ENCODE data around the gene MAPK8IP2.
"Not testable (repeated sequence)": the region's sequence is repeated elsewhere in the genome, so short reads cannot be mapped to it uniquely, and the experiment has no call there.

The MAPK8IP2 gene

DNA sequence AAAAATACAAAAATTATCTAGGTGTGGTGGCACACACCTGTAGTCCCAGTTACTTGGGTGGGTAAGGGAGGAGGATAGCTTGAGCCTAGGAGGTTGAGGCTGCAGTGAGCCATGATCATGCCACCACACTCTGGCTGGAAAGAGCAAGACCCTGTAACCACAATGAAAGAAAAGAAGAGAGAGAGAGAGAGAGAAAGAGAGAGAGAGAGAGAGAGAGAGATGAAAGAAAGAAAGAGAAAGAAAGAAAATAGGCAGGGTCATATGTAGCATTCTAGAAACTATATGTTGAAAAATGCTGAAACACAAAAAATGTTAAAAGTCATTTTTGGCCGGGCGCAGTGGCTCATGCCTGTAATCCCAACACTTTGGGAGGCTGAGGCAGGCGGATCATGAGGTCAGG lies 13.7 kb downstream of the MAPK8IP2 start:
- DNase-seq = not testable (repeated sequence)

DNA sequence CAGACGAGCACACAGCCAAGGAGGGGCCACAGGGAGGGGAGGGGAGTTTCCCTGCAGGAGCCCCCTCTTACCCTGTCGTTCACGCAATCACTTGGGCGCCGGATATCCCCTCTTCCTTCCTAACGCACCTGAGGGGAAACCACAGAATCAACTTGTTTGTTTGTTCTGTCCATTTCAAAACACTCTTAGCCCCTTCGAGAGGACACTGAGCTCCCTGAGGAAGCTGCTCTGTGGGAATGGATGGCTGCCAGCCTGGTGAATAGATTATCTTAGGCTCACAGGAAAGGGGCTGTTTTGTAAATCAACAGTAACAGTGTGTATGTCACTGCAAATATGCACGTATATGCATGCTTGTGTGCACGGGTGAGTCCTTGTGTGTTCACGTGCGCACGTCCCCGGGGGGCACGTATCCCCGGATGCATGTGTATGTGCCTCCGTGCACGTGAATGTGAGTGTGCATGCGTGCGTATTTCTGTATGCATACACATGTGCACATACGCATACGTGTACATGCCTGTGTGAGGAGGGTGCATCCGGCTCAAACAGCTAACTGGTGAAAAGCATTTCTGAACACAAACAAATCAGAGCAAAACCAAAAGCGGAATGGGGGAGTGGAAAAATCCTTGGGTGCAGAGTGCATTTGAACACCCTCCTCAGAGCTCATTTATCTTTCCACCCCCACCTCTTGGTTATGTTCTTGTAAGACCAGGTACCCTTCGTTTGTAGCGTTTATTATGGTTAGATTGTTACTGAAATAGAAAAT lies 20.2 kb downstream of the MAPK8IP2 start:
- no peak for DNase-seq

DNA sequence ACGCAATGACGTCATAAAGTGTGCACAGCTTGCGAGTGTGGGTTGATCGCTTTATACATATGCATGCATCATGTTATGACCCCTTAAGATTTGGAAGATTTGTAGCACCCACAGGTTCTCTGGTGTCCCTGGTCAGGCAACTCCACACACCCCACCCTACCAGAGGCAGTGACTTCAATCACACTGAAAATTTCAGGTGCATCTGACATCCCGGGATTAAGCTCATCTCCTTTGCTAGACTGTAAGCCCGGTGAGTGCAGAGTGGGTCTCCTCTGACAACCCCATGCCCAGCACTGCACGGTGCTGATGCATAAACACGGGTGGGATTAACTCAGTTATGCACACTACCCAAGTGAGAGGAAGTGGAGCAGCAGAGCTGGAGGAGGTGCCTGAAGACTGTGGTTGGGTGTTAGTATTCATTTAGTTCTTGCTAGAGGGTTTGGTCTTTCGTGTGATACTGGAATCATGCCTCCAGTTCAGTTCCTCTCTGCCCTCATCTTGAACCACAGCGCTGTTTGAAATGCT lies 20.8 kb downstream of the MAPK8IP2 start:
- peak; percentile 49 for DNase-seq

DNA sequence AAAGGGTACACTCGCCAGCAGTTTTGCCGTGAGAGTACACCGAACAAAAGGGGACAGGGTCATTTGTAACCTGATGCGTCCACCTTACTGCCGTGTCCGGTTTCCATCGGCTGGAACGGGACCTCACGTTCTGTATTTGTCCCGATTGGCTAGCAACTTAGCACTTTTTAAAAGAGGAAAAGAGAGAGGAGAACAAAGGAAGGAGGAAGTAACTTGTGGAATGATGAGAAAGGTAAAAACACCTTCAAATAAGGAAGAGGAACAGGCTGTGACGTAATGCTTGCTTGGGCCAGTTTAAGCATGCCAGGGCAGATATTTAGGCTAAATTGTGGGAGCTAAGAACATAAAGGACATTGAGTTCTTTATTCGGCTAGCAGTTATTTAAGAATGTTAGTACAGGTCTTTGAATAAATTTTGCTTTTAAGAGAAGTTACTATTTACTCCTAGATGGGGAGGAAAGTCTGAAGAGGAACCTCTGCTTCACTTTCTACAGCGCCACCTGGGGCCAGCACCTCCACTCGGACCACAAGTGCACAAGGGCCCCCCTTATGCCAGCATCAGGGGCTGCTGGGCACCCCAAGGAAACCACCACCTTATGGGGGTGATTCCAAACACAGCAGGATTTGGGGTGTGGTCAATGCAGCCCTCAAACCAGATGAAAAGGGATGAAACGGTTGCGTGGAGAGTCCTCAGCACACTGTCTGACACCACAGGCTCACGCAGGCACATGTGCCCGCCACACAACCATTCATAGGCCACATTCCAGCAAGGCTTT lies 21.5 kb downstream of the MAPK8IP2 start:
- peak; percentile 54 for DNase-seq

DNA sequence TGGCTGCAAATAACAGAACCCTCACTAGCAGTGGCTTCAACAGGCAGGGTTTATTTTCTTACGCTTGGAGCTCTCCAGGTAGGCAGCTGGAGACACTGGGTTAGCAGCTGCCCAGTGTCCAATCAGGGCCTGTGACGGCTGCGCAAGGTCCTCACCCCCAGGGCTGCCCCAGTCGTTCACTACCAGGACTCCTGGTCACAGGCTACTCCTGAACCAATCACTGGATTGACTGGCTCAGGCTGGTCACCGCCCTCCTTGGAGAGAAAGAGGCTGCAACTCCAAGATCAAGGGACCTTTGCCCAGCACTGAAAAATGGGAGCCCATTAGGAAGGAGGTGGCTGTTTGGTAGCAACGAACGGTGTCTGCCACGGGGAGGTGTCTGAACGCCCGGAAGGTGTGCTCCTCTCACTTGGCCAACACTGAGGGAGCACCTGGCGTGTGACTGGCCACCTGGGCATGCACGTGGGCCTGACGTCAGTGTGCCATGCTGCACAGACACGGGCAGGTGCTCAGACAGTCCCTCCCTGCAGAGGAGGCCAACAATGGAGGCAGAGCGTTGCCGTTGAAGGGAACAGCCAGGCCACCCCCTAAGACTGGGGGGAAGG lies 22.2 kb downstream of the MAPK8IP2 start:
- DNase-seq = peak; percentile 46

DNA sequence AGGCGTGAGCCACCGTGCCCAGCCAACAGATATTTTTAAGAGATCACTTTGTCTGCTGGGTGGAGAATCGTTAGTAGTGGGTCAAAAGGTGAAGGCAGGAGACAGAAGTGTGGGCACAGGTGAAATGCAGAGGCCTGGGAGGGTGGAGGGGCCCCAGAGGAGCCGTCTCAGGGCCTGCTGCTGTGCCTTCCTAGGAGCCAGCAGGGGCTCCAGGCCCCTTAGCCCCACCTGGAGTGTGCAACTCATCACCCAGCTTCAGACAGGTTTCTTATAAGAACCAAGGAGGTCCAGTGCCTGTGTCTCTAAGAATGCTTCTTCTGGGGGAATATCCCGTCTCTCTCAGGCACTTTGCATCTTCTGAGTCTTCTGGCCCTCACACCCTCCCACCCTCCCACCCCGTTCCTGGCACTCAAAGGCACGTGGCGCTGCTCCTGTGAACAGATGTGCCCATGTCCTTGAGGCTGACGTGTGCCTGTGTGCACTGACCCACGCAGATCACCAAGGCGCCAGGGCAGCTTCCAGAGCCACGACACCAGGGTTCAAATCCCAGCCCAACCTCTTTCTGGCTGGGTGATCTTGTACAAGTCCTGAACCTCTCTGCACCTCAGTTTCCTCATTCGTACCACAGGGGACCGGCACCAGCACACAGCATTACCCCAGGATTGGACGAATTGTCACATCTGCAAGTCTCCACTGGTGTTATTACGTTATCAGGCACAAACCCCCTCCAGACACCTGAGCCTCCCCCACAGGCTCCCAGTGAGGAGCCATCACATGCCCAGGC lies 23.9 kb downstream of the MAPK8IP2 start:
- peak; percentile 41 for DNase-seq

DNA sequence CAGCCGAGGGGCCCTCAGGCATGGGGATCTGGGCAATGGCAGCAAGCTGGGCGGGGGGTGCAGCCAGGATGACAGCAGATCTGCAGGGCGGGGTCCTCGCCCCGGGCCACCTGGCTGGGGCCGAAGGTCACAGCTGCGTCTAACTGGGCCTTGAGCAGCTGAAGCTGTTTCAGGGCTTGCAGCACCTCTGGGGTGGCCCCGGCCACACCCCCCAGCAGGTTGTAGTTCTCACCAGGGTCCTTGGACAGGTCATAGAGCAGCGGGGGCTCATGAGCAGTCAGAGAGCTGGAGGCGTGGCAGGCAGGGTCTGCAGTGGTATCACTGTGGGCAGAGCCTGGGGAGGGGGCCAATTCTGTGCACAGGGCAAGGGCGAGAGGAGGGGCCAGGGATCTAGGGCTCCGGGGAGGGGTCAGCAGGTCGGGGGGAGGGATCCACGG lies 24.6 kb downstream of the MAPK8IP2 start:
- DNase-seq = peak; percentile 49

DNA sequence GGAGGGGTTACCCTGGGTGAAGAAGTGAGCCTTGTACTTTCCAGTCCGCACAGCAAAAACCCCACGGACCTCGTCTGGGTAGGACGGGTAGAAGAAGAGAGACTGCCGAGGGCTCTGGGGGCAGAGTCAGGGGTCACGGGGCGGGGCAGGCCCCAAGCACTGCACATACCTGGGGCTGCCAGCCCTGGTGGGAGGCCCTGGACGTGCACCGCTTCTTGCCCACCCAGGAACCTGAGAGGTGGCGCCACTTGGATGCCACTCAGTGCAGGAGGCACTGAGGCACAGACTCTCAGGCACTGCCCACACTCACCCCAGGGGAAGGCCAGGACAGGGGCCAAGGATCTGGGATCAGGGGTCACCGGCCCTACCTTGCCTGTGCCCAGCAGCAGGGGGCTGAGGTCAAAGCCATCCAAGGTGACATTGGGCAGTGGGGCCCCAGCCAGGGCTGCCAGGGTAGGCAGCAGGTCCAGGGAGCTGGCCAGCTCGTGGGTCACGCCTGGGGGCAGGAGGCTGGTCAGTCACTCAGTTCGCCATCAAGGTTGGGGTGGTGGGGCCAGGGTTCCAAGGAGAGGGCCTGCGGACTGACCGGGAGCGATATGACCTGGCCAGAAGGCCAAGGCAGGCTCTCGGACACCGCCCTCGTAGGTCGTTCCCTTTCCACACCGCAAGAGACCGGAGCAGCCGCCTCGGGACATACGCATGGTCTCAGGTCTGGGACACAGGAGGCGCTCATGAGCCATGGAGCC lies 25.1 kb downstream of the MAPK8IP2 start:
- DNase-seq = peak; percentile 57

DNA sequence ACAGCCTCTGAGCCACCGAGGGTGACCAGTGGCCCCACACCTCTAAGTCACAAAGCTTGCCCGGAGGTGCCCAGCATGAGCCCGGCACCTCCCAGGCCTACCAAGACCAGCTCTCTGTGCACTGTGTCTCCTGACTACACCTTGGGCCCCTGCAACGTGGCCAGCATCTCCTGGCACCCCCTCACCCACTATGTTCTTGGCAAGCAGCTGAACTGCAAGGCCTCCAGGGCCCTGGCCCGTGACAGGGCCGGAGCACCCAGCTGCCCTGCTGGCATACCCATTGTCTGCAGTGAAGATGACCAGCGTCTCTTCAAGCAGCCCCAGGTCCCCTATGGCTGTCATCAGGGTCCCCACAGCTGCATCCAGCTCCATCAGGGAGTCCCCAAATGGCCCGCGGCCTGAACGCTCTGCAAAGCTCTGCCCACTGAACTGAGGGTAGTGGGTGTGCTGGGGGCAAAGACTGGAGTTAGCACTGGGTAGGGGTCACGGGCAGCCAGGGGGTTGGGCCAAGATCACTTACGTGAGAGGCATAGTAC lies 25.8 kb downstream of the MAPK8IP2 start:
- DNase-seq = peak; percentile 47

DNA sequence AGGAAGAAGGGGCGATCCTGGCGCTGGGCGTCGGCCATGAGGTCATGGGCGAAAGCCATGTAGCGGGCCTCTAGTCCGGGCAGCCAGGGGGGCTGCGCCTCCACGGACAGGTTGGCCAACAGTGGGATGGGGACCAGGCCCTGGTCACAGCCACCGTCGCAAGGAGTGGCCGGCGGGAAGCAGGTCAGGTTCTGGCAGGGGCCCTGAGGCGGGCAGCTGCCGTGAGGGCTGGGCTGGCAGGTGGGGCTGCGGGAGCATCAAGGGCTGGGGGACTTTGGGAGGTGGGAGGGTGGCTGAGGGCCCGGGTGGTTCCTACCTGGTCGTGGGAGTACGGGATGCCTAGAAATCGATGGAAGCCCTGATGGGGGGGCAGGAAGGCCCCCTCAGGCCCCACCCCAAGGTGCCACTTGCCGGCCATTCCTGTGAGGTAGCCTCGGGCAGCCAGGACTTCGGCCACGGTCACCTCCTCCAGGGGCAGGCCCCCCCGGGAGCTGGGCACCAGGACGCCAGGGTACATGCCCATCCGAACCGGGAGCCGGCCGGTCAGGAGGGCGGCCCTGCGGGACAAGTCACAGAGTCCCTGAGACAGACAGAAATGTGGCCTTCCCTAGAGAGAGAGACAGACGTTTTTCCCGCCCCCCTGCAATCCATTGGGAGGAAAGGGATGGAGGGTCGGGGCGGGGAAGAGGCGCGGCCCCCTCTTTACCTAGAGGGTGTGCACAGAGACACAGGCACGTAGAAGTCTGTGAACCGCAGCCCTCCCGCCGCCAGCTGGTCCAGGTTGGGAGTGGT lies 26.5 kb downstream of the MAPK8IP2 start:
- peak; percentile 55 for DNase-seq

DNA sequence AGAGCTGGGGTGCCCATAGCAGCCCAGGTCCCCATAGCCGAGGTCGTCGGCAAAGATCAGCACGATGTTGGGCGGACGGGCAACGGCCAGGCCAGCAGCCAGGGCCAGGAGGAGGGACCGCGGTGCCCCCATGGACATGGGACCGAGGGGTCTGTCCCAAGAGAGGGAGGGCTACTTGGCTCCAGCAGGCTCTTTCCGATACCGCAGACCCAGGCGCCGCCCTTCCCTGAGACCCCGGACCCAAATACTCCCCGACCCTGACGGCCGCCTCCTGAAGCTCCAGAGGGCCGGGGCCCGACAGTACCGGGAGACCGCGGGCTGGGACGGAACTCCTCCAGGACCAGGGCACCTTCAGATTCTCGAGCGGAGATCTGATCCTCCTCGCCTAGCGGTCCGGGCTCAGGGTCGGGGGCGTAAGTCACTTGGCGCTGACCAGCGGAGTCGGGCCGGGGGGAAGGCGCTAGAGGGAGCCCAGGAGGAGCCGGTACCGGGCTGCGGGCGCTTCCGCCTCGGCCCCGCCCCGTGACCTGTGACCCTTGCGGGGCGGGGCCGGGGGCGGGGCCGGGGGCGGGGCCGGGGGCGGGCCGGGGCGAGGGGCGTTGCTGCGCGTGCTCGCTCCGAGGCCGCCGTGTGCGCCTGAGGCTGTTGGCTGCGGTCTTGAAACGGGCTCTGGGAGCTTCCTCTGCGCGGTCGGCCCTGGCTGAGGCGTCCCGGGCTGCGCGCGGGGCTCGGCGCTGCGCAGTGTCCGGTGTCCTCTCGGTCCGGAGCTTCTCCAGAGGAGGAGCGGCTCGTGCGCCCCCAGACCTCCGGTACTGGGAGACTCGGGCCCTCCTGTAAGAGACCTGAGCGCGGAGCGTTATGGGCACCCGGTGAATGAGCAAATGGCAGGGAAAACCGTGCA lies 27.3 kb downstream of the MAPK8IP2 start, which contains the start of gene ARSA:
Gene ARSA, minus strand, starts transcription at position 511 of the 901 bp plus-strand sequence. Its CDS starts 373 bp downstream, at position 138.
- DNase-seq = peak; percentile 94

DNA sequence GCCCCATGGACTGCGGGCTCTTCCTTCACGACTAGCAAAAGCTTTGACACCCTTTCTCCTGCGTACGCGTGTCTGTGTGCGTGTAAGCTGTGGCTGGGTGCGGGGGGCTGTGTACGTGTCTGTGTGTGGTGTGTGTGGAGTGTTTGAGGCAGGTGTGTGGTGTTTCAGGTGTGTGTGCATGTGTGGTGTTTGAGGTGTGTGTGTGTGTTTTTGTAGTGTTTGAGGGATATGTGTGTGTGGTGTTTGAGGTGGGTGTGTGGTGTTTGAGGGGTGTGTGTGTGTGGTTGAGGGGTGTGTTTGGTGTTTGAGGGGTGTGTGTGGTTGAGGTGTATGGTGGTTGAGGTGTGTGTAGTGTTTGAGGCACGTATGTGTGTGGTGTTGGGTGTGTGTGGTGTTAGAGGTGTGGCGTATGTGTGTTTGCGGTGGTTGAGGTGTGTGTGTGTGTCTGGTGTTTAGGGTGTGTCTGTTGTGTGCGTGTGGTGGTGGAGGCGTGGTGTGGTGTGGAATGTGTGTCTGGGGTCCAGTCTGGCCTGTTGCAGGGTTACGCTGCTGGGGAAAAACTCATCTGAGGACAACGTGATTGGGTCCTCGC lies 28.0 kb downstream of the MAPK8IP2 start:
- no peak for DNase-seq

DNA sequence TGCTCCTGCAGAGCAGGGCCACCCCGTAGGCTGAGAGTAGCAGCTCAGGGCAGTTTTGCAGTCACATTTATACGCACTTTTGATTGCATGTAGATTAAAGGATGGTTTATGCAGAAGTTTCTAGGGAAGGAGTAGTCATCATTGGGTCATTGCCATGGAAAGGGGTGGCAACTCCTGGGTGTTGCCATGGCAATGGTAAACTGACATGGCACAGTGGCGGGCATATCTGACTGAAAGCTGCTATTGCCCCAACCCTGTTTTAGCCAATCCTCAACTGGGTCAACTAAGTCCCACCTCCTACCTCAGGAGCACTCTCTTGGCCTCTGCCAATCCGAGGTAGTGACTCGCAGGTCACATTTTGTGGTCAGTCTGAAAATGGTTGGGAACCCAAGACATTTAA lies 29.8 kb downstream of the MAPK8IP2 start:
- no peak for DNase-seq

DNA sequence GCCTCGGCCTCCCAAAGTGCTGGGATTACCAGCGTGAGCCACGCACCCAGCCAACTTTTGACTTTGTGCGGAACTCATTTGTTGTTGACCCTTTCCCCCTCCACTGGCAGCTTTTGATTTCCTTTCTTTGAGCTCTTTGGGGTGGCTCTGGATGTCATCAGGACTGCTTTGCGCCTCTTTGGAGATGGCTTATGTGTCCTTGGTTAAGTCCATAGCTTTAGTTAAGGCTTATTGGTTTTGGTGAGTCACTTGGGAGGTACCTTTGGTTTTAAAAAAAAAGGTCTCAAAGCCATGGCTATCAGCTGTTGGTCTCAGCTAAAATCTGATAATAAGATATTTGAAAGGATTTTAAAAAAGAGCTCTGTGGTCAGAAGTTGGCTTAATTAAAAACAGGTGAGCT lies 32.5 kb downstream of the MAPK8IP2 start:
- no peak for DNase-seq

DNA sequence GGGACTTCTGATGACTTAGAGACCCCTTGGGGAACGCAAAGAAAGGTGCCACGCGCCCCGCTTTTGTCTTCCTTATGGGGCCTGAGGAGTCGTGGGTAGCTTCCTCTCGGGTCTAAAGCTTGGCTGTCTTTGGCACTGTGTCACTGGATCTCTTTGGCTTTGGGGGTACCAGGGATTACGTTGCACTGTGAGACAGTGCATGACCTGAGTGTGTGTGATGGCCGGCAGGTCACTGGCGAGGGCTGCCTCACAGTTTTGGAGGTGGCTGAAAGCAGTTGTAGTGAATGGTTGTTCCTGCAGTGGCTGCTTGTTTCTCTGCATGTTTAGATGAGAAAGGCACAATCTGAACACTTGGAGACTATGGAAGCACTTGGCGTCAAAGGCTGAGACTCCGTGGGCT lies 33.2 kb downstream of the MAPK8IP2 start:
- DNase-seq = no peak

DNA sequence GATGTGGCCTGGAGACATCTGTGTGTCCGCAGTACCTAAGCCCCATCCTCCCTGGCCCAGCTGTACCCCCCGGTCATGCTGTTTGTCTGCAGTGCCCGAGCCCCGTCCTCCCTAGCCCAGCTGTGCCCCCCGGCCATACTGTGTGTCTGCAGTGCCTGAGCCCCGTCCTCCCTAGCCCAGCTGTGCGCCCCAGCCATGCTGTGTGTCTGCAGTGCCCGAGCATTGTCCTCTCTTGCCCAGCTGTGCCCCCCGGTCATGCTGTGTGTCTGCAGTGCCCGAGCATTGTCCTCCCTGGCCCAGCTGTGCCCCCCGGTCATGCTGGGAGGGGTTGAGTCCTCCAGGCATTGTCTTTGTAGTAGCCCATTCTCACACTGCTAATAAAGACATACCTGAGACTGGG lies 35.0 kb downstream of the MAPK8IP2 start:
- DNase-seq = no peak

DNA sequence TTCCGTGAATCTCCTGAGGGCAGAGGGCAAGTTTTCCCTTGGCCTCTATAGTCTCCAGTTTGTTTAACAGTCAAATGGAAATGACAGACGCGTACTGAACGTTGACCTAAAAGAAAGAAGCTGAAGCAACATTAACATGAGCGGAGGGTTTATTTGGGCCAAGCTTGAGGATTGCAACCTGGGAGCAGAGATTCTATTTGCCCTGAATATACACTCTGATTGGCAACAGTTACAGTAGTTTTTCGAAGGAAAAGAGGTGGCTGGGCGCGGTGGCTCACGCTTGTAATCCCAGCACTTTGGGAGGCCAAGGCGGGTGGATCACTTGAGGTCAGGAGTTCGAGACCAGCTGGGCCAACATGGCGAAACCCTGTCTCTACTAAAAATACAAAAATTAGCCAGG lies 39.7 kb downstream of the MAPK8IP2 start:
- not testable (repeated sequence) for DNase-seq

DNA sequence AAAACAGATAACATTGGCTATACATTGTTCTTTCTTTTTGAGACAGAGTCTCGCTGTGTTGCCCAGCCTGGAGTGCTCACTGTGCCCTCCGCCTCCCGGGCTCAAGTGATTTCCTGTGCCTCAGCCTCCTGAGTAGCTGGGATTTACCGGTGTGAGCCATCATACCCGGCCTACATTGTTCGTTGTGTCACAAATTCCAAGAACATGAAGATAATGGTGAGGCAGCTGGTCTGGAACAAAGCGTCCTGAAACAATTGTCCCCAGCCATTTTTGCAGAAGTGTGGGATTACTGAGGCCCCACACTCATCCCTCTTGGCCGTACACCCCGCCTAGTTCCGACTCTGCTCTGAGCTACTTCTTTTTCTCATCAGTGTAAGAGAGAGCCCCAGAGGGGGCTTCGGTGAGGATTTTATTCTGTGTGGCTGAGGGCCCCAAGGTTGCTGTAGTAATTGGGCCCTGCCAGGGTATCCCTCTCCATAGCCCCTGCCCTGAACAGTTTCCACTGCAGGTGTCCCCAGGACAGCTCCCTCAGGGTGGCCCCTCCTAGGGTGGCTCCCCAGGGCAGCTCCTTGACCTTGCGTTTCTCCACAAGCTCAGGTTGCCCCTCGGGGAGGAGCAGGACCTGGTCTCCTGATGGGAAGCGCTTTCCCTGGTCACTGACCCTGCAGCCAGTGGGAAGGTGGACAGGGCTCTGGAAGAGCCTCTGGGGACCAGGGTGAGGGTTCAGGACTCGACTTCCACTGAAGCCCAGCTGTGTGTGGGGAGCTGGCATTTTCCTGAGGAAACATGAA lies 40.5 kb downstream of the MAPK8IP2 start:
- DNase-seq = no peak

All from islet precursor cell (in vitro differentiated cells).